HCT116 (cell line): ENCODE data around the gene FNDC3B.

Source experiments
- CEBPB ChIP-seq: IDR thresholded peaks from 2 replicates; pipeline ENCODE4 v1.6.1; 2012; ENCODE audit warnings: low read depth
- EGR1 ChIP-seq: IDR thresholded peaks from 2 replicates; pipeline ENCODE4 v1.6.1; 2012; ENCODE audit warnings: low read depth
- EZH2phosphoT487 ChIP-seq: fragments of 200-600 bp; IDR thresholded peaks from 2 replicates; pipeline ENCODE4 v1.6.1; 2018; ENCODE audit warnings: antibody characterized with exemption, borderline replicate concordance
- JUND ChIP-seq: IDR thresholded peaks from 2 replicates; pipeline ENCODE4 v1.6.1; 2012
- POLR2A ChIP-seq: IDR thresholded peaks from 2 replicates; pipeline ENCODE4 v1.7.0; 2011; ENCODE audit warnings: borderline replicate concordance; ENCODE audit not compliant: insufficient read depth, insufficient read length; ENCODE audit errors: extremely low read depth
- POLR2AphosphoS5 ChIP-seq: IDR thresholded peaks from 2 replicates; pipeline ENCODE4 v1.6.1; 2011; ENCODE audit warnings: mild to moderate bottlenecking, low read depth, low read length, moderate library complexity
- RAD21 ChIP-seq: IDR thresholded peaks from 2 replicates; pipeline ENCODE4 v1.6.1; 2012; ENCODE audit warnings: low read depth, mild to moderate bottlenecking
- SIN3A ChIP-seq: IDR thresholded peaks from 2 replicates; pipeline ENCODE4 v1.6.1; 2012; ENCODE audit warnings: low read depth
- ZFX ChIP-seq: fragments of 450-650 bp; IDR thresholded peaks from 2 replicates; pipeline ENCODE4 v1.6.1; 2017
- ZNF274 ChIP-seq: fragments of 200-500 bp; sonication (Bioruptor generic); IDR thresholded peaks from 2 replicates; pipeline ENCODE4 v1.6.1; 2014; ENCODE audit warnings: mild to moderate bottlenecking, low read depth, low read length, inconsistent platforms
- TF ChIP-seq, protein P1 (sequence below), 3 experiments: fragments of 200-600 bp in 1 of 3; sonication (generic) in 1 of 3; IDR thresholded peaks in 2 of 3; conservative IDR thresholded peaks in 1 of 3; 2 replicates each; pipeline ENCODE4 v1.5.1; 2012 to 2017; ENCODE audit warnings: low read depth in 2 of 3, low read length in 2 of 3, antibody characterized with exemption in 1 of 3, borderline replicate concordance in 1 of 3, control low read depth in 1 of 3, mild to moderate bottlenecking in 1 of 3, mixed read lengths in 1 of 3, mixed run types in 1 of 3, moderate library complexity in 1 of 3; ENCODE audit not compliant: insufficient read depth in 1 of 3
- TF ChIP-seq, protein P2 (sequence below): IDR thresholded peaks from 2 replicates; pipeline ENCODE4 v1.6.1; 2012; ENCODE audit warnings: low read depth
- TF ChIP-seq, protein P3 (sequence below): IDR thresholded peaks from 2 replicates; pipeline ENCODE4 v1.6.1; 2012

DNA sequence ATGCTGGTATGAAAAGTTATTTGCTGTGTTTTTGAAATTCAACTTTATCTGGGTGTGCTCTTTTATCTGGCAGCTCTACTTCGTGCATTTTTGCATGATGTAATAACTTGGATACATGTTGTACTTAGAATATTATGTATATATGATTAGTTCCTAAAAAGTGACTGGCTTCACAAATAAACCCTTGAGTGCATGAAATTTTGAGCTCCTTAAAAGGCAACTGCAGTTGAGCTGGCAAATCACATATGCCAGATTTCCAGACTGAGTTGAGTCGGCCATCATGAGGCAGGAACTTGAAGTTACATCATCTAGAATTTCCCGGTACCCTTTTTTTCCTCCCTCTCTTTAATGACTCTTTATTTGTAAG, 162.5 kb downstream of the FNDC3B start:
- TF ChIP-seq, protein P1, sequence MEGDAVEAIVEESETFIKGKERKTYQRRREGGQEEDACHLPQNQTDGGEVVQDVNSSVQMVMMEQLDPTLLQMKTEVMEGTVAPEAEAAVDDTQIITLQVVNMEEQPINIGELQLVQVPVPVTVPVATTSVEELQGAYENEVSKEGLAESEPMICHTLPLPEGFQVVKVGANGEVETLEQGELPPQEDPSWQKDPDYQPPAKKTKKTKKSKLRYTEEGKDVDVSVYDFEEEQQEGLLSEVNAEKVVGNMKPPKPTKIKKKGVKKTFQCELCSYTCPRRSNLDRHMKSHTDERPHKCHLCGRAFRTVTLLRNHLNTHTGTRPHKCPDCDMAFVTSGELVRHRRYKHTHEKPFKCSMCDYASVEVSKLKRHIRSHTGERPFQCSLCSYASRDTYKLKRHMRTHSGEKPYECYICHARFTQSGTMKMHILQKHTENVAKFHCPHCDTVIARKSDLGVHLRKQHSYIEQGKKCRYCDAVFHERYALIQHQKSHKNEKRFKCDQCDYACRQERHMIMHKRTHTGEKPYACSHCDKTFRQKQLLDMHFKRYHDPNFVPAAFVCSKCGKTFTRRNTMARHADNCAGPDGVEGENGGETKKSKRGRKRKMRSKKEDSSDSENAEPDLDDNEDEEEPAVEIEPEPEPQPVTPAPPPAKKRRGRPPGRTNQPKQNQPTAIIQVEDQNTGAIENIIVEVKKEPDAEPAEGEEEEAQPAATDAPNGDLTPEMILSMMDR (IDR thresholded peaks at IDR 0.05 in 2 of 3, conservative IDR thresholded peaks at IDR 0.05 in 1 of 3; ENCODE audit: borderline replicate concordance in 1 of 3, insufficient read depth in 1 of 3, low read depth in 2 of 3, low read length in 2 of 3): no peak
- TF ChIP-seq POLR2A (no peak), RAD21 (no peak), ZNF274 (no peak), CEBPB (no peak), EGR1 (no peak), SIN3A (no peak), JUND (no peak), ZFX (no peak), POLR2AphosphoS5 (no peak), EZH2phosphoT487 (no peak)
- TF ChIP-seq, protein P2, sequence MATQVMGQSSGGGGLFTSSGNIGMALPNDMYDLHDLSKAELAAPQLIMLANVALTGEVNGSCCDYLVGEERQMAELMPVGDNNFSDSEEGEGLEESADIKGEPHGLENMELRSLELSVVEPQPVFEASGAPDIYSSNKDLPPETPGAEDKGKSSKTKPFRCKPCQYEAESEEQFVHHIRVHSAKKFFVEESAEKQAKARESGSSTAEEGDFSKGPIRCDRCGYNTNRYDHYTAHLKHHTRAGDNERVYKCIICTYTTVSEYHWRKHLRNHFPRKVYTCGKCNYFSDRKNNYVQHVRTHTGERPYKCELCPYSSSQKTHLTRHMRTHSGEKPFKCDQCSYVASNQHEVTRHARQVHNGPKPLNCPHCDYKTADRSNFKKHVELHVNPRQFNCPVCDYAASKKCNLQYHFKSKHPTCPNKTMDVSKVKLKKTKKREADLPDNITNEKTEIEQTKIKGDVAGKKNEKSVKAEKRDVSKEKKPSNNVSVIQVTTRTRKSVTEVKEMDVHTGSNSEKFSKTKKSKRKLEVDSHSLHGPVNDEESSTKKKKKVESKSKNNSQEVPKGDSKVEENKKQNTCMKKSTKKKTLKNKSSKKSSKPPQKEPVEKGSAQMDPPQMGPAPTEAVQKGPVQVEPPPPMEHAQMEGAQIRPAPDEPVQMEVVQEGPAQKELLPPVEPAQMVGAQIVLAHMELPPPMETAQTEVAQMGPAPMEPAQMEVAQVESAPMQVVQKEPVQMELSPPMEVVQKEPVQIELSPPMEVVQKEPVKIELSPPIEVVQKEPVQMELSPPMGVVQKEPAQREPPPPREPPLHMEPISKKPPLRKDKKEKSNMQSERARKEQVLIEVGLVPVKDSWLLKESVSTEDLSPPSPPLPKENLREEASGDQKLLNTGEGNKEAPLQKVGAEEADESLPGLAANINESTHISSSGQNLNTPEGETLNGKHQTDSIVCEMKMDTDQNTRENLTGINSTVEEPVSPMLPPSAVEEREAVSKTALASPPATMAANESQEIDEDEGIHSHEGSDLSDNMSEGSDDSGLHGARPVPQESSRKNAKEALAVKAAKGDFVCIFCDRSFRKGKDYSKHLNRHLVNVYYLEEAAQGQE: no peak
- TF ChIP-seq, protein P3, sequence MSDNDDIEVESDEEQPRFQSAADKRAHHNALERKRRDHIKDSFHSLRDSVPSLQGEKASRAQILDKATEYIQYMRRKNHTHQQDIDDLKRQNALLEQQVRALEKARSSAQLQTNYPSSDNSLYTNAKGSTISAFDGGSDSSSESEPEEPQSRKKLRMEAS: no peak
